CD4-positive, alpha-beta memory T cell (primary cell): Measurements from ENCODE around the gene DHRS1. TPM values are rescaled to one million over a fixed set of nuclear protein-coding genes. Genes with fewer than 3 reads are reported as not detected.

ENCODE experiments used
- CTCF ChIA-PET: fragments of 350-600 bp; sonication (Branson Sonifier 250); formaldehyde crosslinking; loops from one replicate; lab custom pipeline; 2021; ENCODE audit warnings: inconsistent platforms; ENCODE audit not compliant: partially characterized antibody; lab: Charles Lee
- POLR2A ChIA-PET: fragments of 350-600 bp; sonication (Branson Sonifier 250); formaldehyde crosslinking; loops from one replicate; lab custom pipeline; 2021; ENCODE audit not compliant: partially characterized antibody; lab: Charles Lee
- DNase-seq, 5 donors: peaks; one replicate each; pipeline versions ENCODE4 v3.0.0 to v3.0.0-alpha.2; 2020 to 2022; ENCODE audit warnings: mixed read lengths in 1 of 5
- H3K27ac ChIP-seq: one replicate; pipeline ENCODE4 v1.7.0; 2013; ENCODE audit warnings: low read depth, low read length
- H3K27me3 ChIP-seq: 2 replicates; pipeline ENCODE4 v1.7.0; 2013; ENCODE audit warnings: mild to moderate bottlenecking, low read length, moderate library complexity; ENCODE audit not compliant: insufficient read depth
- H3K36me3 ChIP-seq: 2 replicates; pipeline ENCODE4 v1.7.0; 2013; ENCODE audit warnings: mild to moderate bottlenecking, low read length, moderate library complexity; ENCODE audit not compliant: insufficient read depth
- H3K4me1 ChIP-seq: 2 replicates; pipeline ENCODE4 v1.7.0; 2013; ENCODE audit warnings: mild to moderate bottlenecking, low read length, moderate library complexity; ENCODE audit not compliant: insufficient read depth
- H3K4me3 ChIP-seq, 2 donors: one replicate each; pipeline ENCODE4 v1.7.0; 2013; ENCODE audit warnings: low read length in 2 of 2, mild to moderate bottlenecking in 1 of 2
- H3K9me3 ChIP-seq, 2 donors: one replicate each; pipeline ENCODE4 v1.7.0; 2013; ENCODE audit warnings: low read length in 2 of 2, control low read depth in 1 of 2; ENCODE audit not compliant: control insufficient read depth in 1 of 2
- H3K27ac Mint-ChIP-seq, 7 donors: one replicate each; pipeline ENCODE4 v1.8.0; 2020 to 2021; ENCODE audit warnings: mixed read lengths in 7 of 7, mild to moderate bottlenecking in 6 of 7, inconsistent platforms in 3 of 7, moderate library complexity in 3 of 7
- H3K27me3 Mint-ChIP-seq, 2 donors: one replicate each; pipeline ENCODE4 v1.8.0; 2020 to 2021; ENCODE audit warnings: mixed read lengths in 2 of 2
- H3K36me3 Mint-ChIP-seq, 2 donors: one replicate each; pipeline ENCODE4 v1.8.0; 2020 to 2021; ENCODE audit warnings: mixed read lengths in 2 of 2, inconsistent platforms in 1 of 2, mild to moderate bottlenecking in 1 of 2
- H3K4me1 Mint-ChIP-seq, 4 donors: one replicate each; pipeline ENCODE4 v1.8.0; 2020 to 2021; ENCODE audit warnings: mixed read lengths in 4 of 4, mild to moderate bottlenecking in 1 of 4
- H3K4me3 Mint-ChIP-seq, 8 donors: one replicate each; pipeline ENCODE4 v1.8.0; 2020 to 2021; ENCODE audit warnings: mixed read lengths in 8 of 8, mild to moderate bottlenecking in 7 of 8, moderate library complexity in 6 of 8, inconsistent platforms in 3 of 8
- H3K9me3 Mint-ChIP-seq, 8 donors: one replicate each; pipeline ENCODE4 v1.8.0; 2020 to 2021; ENCODE audit warnings: mixed read lengths in 8 of 8, mild to moderate bottlenecking in 5 of 8, inconsistent platforms in 3 of 8, moderate library complexity in 1 of 8
- intact Hi-C: fragments of 100-400 bp; cut with micrococcal nuclease; formaldehyde crosslinking; loops from one replicate; pipeline ENCODE4 v1.15.1; 2023
- polyA plus RNA-seq, 2 donors: library from polyadenylated mRNA; unstranded; fragments of 300-500 nt; fragmentation: Illumina TruSeq; gene quantifications; one replicate each; pipeline ENCODE4 v1.2.3, GENCODE V29; 2021
- total RNA-seq, 2 experiments: library from RNA; stranded (reverse); gene quantifications; one replicate each; pipeline ENCODE4 v1.2.3, GENCODE V29; 2021

DHRS1 gene
- total and polyA plus RNA-seq, 4 experiments from 2014 or later = 31.4 to 38.6 (median 35.3) TPM

- H3K4me1 Mint-ChIP-seq = peaks cover 21 to 44% (median 29%) of the 10 kb centered on the region in 4 donors
- H3K36me3 Mint-ChIP-seq = no peaks in the 10 kb centered on the region
- Histone ChIP-seq H3K36me3 (no peaks in the 10 kb centered on the region), H3K9me3 (no peaks in the 10 kb centered on the region), H3K4me1 (peaks cover 22% of the 10 kb centered on the region), H3K4me3 (no peak overlapping the region), H3K27ac (no peak overlapping the region), H3K27me3 (no peaks in the 10 kb centered on the region)
- no peaks in the 10 kb centered on the region for H3K9me3 Mint-ChIP-seq
- no peaks in the 10 kb centered on the region for H3K27me3 Mint-ChIP-seq
- peak overlapping the region in 6 of 7 donors; percentile 38 to 95 (median 74) for H3K27ac Mint-ChIP-seq
- ChIA-PET POLR2A (interaction anchor here (1.1 to 1.9 kb wide), 3 partner anchors 10 to 34 kb away, joined by 3 to 10 read pairs (median 6); partner anchors contain the start of genes NOP9 and RABGGTA), CTCF (interaction anchor here (0.9 to 4.1 kb wide), 9 partner anchors 10 to 155 kb away, joined by 3 to 26 read pairs (median 8); partner anchors contain the start of genes CIDEB, DHRS1, NOP9 and RABGGTA)
- intact Hi-C loops = no loop called here
- DNase-seq = no peak
- H3K4me3 Mint-ChIP-seq = no peak overlapping the region
These were observed 18.7 kb downstream of the DHRS1 start for GRCh38 chr14:24280797-24281460.

GRCh38 chr14:24279301-24280186 lies 20.0 kb downstream of the DHRS1 start:
- ChIA-PET POLR2A (interaction anchor here (0.8 to 3.1 kb wide), 10 partner anchors 9 to 91 kb away, joined by 3 to 17 read pairs (median 5); partner anchors contain the start of genes DHRS1, IPO4, NOP9 and RABGGTA), CTCF (interaction anchor here (0.9 to 4.1 kb wide), 11 partner anchors 8 to 156 kb away, joined by 3 to 26 read pairs (median 8); partner anchors contain the start of genes CIDEB, RABGGTA and TINF2)
- Mint-ChIP-seq H3K4me3 (peak overlapping the region in 4 of 8 donors; percentile 43 to 67 (median 46)), H3K27me3 (no peaks in the 10 kb centered on the region), H3K4me1 (peaks cover 21 to 44% (median 30%) of the 10 kb centered on the region in 4 donors), H3K36me3 (no peaks in the 10 kb centered on the region), H3K9me3 (no peaks in the 10 kb centered on the region), H3K27ac (peak overlapping the region; percentile 75 to 95 (median 91))
- Histone ChIP-seq H3K36me3 (no peaks in the 10 kb centered on the region), H3K4me1 (peaks cover 23% of the 10 kb centered on the region), H3K4me3 (no peak overlapping the region), H3K9me3 (no peaks in the 10 kb centered on the region), H3K27ac (peak overlapping the region; percentile 37), H3K27me3 (no peaks in the 10 kb centered on the region)
- intact Hi-C loops = no loop called here
- DNase-seq = peak; percentile 46 to 85 (median 51)

GRCh38 chr14:24278424-24278823 lies 21.2 kb downstream of the DHRS1 start:
- Mint-ChIP-seq H3K27ac (peak overlapping the region; percentile 71 to 95 (median 91)), H3K27me3 (no peaks in the 10 kb centered on the region), H3K4me3 (peak overlapping the region in 3 of 8 donors; percentile 5 to 45 (median 7)), H3K36me3 (no peaks in the 10 kb centered on the region), H3K4me1 (peaks cover 28 to 55% (median 40%) of the 10 kb centered on the region in 4 donors), H3K9me3 (no peaks in the 10 kb centered on the region)
- DNase-seq = no peak
- CTCF ChIA-PET = interaction anchor here (0.6 to 4.1 kb wide), 5 partner anchors 9 to 55 kb away, joined by 3 to 26 read pairs (median 19); partner anchors contain the start of genes CIDEB and TINF2
- no peaks in the 10 kb centered on the region for H3K9me3 ChIP-seq
- no peaks in the 10 kb centered on the region for H3K36me3 ChIP-seq
- no peaks in the 10 kb centered on the region for H3K27me3 ChIP-seq
- no peak overlapping the region for H3K27ac ChIP-seq
- H3K4me1 ChIP-seq = peaks cover 34% of the 10 kb centered on the region
- no peak overlapping the region for H3K4me3 ChIP-seq
- intact Hi-C loops = no loop called here
- POLR2A ChIA-PET = interaction anchor here (1.7 to 3.1 kb wide), 3 partner anchors 21 to 90 kb away, joined by 5 to 17 read pairs (median 9); partner anchors contain the start of genes DHRS1, IPO4, NOP9 and TINF2

GRCh38 chr14:24277606-24278321 lies 21.8 kb downstream of the DHRS1 start:
- no peaks in the 10 kb centered on the region for H3K36me3 ChIP-seq
- H3K36me3 Mint-ChIP-seq = no peaks in the 10 kb centered on the region
- no peak overlapping the region for H3K4me3 Mint-ChIP-seq
- H3K9me3 Mint-ChIP-seq = no peaks in the 10 kb centered on the region
- H3K27ac ChIP-seq = no peak overlapping the region
- H3K27me3 Mint-ChIP-seq = no peaks in the 10 kb centered on the region
- peaks cover 30 to 60% (median 45%) of the 10 kb centered on the region in 4 donors for H3K4me1 Mint-ChIP-seq
- H3K4me3 ChIP-seq = no peak overlapping the region
- H3K27me3 ChIP-seq = no peaks in the 10 kb centered on the region
- intact Hi-C loops = no loop called here
- no peak for DNase-seq
- H3K9me3 ChIP-seq = no peaks in the 10 kb centered on the region
- H3K27ac Mint-ChIP-seq = peak overlapping the region in 4 of 7 donors; percentile 81 to 91 (median 86)
- peaks cover 36% of the 10 kb centered on the region for H3K4me1 ChIP-seq
- ChIA-PET CTCF (interaction anchor here (0.6 to 4.1 kb wide), 5 partner anchors 9 to 55 kb away, joined by 3 to 26 read pairs (median 19); partner anchors contain the start of genes CIDEB and TINF2), POLR2A (interaction anchor here (3.1 kb wide), 1 partner anchor 22 kb away, joined by 9 read pairs; the partner anchor contains the start of genes DHRS1 and NOP9)

GRCh38 chr14:24277071-24277470 lies 22.5 kb downstream of the DHRS1 start:
- Mint-ChIP-seq H3K4me3 (peak overlapping the region in 1 of 8 donors; percentile 10), H3K27ac (peak overlapping the region in 4 of 7 donors; percentile 20 to 84 (median 80)), H3K9me3 (no peaks in the 10 kb centered on the region), H3K27me3 (no peaks in the 10 kb centered on the region), H3K36me3 (no peaks in the 10 kb centered on the region), H3K4me1 (peaks cover 37 to 67% (median 51%) of the 10 kb centered on the region in 4 donors)
- ChIA-PET CTCF (interaction anchor here (2.8 to 4.1 kb wide), 3 partner anchors 20 to 56 kb away, joined by 13 to 26 read pairs (median 19); partner anchors contain the start of gene TINF2), POLR2A (no interaction called here)
- Histone ChIP-seq H3K27ac (no peak overlapping the region), H3K27me3 (no peaks in the 10 kb centered on the region), H3K4me1 (peaks cover 43% of the 10 kb centered on the region), H3K36me3 (no peaks in the 10 kb centered on the region), H3K4me3 (no peak overlapping the region), H3K9me3 (no peaks in the 10 kb centered on the region)
- intact Hi-C loops = no loop called here
- no peak for DNase-seq

GRCh38 chr14:24274101-24274543 lies 25.5 kb downstream of the DHRS1 start:
- H3K4me3 ChIP-seq = no peak overlapping the region
- Mint-ChIP-seq H3K4me3 (peak overlapping the region in 7 of 8 donors; percentile 12 to 57 (median 44)), H3K36me3 (peaks cover 3 to 13% of the 10 kb centered on the region in 2 donors), H3K4me1 (peaks cover 37 to 68% (median 53%) of the 10 kb centered on the region in 4 donors), H3K27ac (peak overlapping the region; percentile 88 to 100 (median 98)), H3K27me3 (no peaks in the 10 kb centered on the region), H3K9me3 (no peaks in the 10 kb centered on the region)
- ChIA-PET POLR2A (interaction anchor here (0.6 to 6.8 kb wide), 7 partner anchors 10 to 74 kb away, joined by 3 to 82 read pairs (median 3); partner anchors contain the start of genes CIDEB, DHRS1, LTB4R and LTB4R2), CTCF (interaction anchor here (0.7 to 3.9 kb wide), 10 partner anchors 23 to 738 kb away, joined by 3 to 23 read pairs (median 5); partner anchors contain the start of genes CIDEB, LTB4R and TINF2)
- peak overlapping the region; percentile 58 for H3K27ac ChIP-seq
- DNase-seq = peak; percentile 61 to 84 (median 63)
- intact Hi-C loops = no loop called here
- H3K27me3 ChIP-seq = no peaks in the 10 kb centered on the region
- H3K36me3 ChIP-seq = peaks cover 4% of the 10 kb centered on the region
- H3K9me3 ChIP-seq = no peaks in the 10 kb centered on the region
- H3K4me1 ChIP-seq = peaks cover 42% of the 10 kb centered on the region
